Fibroblast of the conjunctiva (primary cell): ENCODE measurements around the gene DNAJC22.
"Not testable (repeated sequence)": the region's sequence is repeated elsewhere in the genome, so short reads cannot be mapped to it uniquely, and the experiment has no call there.

Experiments
- DNase-seq: peaks from one replicate; pipeline ENCODE4 v3.0.0-alpha.2; 2010; ENCODE audit warnings: low read depth

Gene DNAJC22

DNA sequence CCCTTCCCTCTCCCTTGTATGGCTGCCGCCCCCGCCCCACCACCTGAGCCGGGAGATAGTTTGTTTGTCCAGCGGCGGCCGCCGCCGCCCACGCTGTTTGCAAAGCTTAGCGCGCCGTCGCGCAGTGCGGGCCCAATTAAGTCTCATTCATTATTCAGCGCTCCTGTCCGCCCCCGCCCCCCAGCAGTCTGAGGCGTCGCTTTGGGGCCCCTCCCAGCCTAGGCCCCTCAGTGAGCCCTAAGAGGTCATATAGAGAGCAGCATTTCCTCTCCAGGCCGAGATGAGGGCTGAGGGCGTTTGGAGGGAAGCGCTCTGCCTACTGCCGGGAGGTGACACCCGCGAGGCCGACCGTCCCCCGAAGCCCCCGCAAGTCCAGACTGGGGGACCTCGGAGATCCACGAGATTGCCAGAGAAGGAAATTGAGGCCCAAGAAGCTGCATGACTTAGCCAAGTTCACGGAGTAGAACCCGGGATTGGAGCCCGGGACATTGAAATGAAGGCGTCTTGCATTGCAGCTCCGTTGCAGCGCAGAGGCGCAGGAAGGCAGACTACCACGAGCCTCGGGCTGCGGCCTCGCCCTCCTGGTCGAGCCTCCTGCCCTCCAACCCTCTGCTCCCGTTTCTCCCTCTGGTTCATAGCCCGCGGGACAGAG is at the start of gene DNAJC22:
DNAJC22 (plus strand) TSS at position 230 of the 652 bp plus-strand sequence. CDS start 1,985 bp downstream, outside the sequence.
- DNase-seq = no peak

GRCh38 chr12:49297695-49298060 is 49.0 kb upstream of the DNAJC22 start:
- no peak for DNase-seq

- no peak for DNase-seq
These were observed 48.5 kb upstream of the DNAJC22 start for GRCh38 chr12:49298160-49298559.

DNA sequence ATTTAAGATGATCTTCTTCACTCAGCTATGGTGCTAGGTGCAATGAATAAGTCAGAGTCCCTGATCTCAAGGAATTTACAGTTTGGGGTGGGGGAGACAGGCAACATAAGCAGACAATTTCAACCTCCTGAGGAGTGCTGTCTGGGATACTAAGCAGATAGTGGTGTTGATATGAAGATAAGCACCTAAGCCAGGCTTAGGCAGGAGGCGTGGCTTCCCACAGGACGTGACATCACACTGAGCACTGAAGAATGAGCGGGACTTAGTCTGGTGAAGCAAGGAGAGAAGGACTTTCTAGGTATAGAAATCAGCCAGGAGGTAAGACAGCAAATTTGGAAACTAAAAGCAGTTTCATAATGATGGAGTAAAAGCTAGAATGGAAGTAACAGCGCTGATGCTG is 44.9 kb upstream of the DNAJC22 start:
- no peak for DNase-seq

GRCh38 chr12:49304161-49304560 is 42.5 kb upstream of the DNAJC22 start:
- no peak for DNase-seq

DNA sequence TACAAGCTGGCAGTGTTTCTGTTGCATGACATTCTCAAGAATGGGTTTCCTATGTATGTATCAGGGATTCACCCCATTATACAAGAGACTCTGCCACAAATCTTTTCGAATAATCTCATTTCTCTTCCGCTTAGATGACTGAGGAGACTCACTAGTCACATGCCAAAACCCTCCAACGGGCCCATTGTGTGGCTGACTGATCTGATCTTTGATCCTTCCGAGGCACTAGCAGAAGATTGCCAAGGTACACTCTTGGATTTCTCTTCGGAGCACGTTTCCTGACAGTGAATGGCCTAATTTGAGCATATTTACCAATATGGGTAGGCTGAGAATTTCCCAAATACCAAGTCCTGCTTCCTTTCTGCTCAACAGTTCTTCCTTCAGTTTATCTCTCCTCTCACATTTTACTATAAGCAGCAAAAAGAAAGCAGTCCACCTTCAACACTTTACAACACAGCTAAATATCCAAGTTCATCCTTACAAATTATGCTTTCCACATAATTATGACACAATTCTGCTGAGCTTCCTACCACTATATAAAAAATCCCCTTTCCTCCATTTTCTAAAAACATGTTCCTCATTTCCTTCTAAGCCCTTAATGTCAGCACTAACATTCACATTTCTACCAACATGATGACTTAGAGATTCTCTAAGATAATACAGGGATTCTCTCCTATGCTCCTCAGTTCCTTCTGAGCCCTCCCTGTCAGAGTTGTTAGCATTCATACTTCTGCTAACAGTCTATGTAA is 40.8 kb upstream of the DNAJC22 start:
- no peak for DNase-seq

- no peak for DNase-seq
These were observed 37.3 kb upstream of the DNAJC22 start for GRCh38 chr12:49309386-49309785.

- not testable (repeated sequence) for DNase-seq
These were observed 36.2 kb upstream of the DNAJC22 start for GRCh38 chr12:49310451-49311000.

DNA sequence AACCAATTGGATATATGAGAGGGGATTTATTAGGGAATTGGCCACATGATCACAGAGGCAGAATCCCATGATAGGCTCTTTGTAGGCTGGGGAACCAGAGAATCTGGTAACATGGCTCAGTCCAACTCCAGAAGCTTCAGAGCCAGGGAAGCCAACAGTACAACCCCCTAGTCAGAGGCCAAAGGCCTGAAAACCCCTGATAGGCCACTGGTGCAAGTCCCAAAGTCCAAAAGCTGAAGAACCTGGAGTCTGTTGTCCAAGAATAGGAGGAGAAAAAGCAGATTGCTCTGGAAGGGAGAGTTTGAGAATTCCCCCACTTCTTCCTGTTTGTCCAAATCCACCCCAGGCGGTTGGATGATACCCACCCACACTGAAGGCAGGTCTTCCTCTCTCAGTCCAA is 31.9 kb upstream of the DNAJC22 start:
- DNase-seq = no peak

DNA sequence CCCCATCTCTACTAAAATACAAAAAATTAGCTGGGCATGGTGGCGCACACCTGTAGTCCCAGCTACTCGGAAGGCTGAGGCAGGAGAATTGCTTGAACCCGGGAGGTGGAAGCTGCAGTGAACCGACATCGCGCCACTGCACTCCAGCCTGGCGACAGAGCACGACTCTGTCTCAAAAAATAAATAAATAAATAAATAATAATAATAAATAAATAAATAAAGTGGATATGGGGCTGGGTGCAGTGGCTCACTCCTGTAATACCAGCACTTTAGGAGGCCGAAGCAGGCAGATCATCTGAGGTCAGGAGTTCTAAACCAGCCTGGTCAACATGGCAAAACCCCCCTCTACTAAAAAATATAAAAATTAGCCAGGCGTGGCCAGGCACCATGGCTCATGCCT is 29.6 kb upstream of the DNAJC22 start:
- not testable (repeated sequence) for DNase-seq

DNA sequence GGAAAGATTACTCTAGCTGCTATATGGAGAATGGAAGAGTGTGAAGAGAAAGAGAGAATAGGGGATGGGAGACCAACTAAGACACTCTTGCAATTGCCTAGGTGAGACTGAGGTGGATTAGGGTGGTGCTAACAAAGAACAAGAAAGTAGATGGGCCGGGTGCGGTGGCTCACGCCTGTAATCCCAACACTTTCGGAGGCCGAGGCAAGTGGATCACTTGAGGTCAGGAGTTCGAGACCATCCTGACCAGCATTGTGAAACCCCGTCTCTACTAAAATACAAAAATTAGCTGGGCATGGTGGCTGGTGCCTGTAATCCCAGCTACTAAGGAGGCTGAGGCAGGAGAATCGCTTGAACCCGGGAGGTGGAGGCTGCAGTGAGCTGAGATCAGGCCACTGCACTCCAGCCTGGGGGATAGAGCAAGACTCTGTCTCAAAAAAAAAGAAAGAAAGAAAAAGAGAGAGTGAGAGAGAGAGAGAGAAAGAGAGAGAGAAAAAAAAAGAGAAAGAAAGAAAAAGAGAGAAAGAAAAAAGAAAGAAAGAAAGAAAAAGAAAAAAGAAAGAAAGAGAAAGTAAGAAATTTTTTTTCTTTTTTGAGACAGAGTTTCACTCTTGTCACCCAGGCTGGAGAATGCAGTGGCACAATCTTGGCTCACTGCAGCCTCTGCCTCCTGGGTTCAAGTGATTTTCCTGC is 26.1 kb upstream of the DNAJC22 start:
- DNase-seq = not testable (repeated sequence)

GRCh38 chr12:49322367-49322707 is 24.4 kb upstream of the DNAJC22 start:
- no peak for DNase-seq

GRCh38 chr12:49322708-49323523 is 23.8 kb upstream of the DNAJC22 start, which contains the start of gene TROAP:
Gene TROAP, plus strand, starts transcription at chr12:49323255. Its CDS starts 354 bp downstream, at chr12:49323609.
- DNase-seq = peak; percentile 94

DNA sequence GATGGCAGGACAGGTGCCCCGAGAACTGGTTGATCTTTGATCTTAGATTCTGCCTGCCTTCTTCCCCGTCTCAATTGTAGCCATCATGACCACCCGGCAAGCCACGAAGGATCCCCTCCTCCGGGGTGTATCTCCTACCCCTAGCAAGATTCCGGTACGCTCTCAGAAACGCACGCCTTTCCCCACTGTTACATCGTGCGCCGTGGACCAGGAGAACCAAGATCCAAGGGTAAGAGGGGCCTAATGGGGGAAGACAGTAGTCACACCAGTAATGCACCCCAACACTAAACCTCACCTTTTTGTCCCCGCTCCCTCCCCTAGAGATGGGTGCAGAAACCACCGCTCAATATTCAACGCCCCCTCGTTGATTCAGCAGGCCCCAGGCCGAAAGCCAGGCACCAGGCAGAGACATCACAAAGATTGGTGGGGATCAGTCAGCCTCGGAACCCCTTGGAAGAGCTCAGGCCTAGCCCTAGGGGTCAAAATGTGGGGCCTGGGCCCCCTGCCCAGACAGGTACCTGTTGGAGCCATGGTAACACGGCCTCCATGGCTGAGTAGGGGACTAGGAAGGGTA is 23.1 kb upstream of the DNAJC22 start:
- DNase-seq = no peak

GRCh38 chr12:49325606-49326005 is 21.1 kb upstream of the DNAJC22 start:
- DNase-seq = no peak

DNA sequence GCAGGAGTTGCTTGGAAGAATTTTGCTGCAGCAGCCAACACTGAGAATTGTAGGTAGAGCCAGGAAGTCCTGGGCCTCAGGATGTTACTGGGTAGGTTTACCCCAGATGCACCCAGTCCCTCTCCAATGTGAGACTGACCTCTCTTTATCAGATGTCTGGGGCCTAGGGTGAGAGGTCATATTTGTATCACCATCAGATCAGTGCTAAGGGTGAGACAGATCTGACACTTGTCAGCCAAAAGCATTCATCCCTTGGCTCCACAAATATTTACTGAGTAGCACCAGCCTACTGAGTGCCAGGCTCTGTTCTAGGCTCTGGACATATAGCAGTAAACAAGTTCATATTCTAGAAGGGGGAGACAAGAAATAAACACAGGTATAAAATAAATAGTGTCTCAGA is 19.3 kb upstream of the DNAJC22 start:
- DNase-seq = no peak

DNA sequence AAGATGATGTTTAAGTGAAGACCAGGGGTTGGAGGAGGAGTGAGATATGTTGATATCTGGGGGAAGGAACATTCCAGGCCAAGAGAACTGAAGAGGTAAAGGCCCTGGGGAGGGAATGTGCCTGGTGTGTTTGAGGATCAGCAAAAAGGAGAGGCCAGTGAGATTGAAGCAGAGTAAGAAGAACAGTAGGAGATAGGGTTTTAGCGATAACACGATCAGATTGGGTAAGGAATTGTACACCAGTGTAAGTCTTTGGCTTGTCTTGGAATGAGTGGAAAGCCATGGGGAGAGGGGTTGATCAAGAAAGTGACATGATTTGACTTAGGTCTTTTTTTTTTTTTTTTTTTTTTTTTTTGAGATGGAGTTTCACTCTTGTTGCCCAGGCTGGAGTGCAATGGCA is 18.8 kb upstream of the DNAJC22 start:
- no peak for DNase-seq

DNA sequence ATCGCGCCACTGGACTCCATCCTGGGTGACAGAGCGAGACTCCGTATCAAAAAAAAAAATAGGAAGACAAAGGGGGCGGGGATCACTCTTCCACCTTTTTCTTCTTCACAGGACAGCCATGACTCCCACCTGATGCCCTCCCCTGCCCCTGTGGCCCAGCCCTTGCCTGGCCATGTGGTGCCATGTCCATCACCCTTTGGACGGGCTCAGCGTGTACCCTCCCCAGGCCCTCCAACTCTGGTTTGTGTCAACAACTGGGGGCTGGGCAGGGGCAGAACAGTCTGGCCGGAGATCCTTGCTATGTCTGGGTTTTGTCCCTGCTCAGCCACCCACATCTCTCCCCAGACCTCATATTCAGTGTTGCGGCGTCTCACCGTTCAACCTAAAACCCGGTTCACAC is 17.9 kb upstream of the DNAJC22 start:
- no peak for DNase-seq

GRCh38 chr12:49330032-49330619 is 16.6 kb upstream of the DNAJC22 start:
- no peak for DNase-seq

GRCh38 chr12:49330631-49331379 is 15.9 kb upstream of the DNAJC22 start:
- no peak for DNase-seq
